HG02840 (cell line): ENCODE data around the gene TMEM150A.
"Not testable (repeated sequence)": the region's sequence is repeated elsewhere in the genome, so short reads cannot be mapped to it uniquely, and the experiment has no call there.

Source experiments
- ATAC-seq: cut with Tn5 transposase; IDR thresholded peaks from one replicate; pipeline ENCODE4 v1.9.1; 2021; ENCODE audit warnings: mild to moderate bottlenecking, moderate library complexity, moderate number of reproducible peaks; ENCODE audit not compliant: unreplicated experiment, low FRiP score

TMEM150A gene

GRCh38 chr2:85595301-85596025 is 7.0 kb downstream of the TMEM150A start, which contains the start of gene RNF181:
Gene RNF181 (plus strand): TSS chr2:85595745. CDS start chr2:85595764, 19 bp downstream.
- ATAC-seq: peak; percentile 98

GRCh38 chr2:85594715-85595300 is 7.7 kb downstream of the TMEM150A start:
- ATAC-seq: no peak

- no peak for ATAC-seq
Observed at GRCh38 chr2:85593023-85593422, 9.5 kb downstream of the TMEM150A start.

GRCh38 chr2:85592299-85592698 is 10.2 kb downstream of the TMEM150A start:
- not testable (repeated sequence) for ATAC-seq

GRCh38 chr2:85591563-85591962 is 10.9 kb downstream of the TMEM150A start:
- no peak for ATAC-seq

GRCh38 chr2:85590950-85591349 is 11.5 kb downstream of the TMEM150A start:
- ATAC-seq: no peak

GRCh38 chr2:85589982-85590791 is 12.3 kb downstream of the TMEM150A start:
- no peak for ATAC-seq

- no peak for ATAC-seq
Observed at GRCh38 chr2:85589181-85589580, 13.3 kb downstream of the TMEM150A start.

- no peak for ATAC-seq
Observed at GRCh38 chr2:85588645-85589044, 13.9 kb downstream of the TMEM150A start.

GRCh38 chr2:85588236-85588635 is 14.3 kb downstream of the TMEM150A start:
- no peak for ATAC-seq

GRCh38 chr2:85585781-85586105 is 16.8 kb downstream of the TMEM150A start:
- ATAC-seq: no peak

GRCh38 chr2:85584857-85585780 is 17.4 kb downstream of the TMEM150A start:
- ATAC-seq: peak; percentile 24

GRCh38 chr2:85584354-85584856 is 18.1 kb downstream of the TMEM150A start, which contains the start of gene VAMP5:
Gene VAMP5 (plus strand): TSS chr2:85584431. CDS start chr2:85584491, 60 bp downstream.
- peak; percentile 49 for ATAC-seq

- no peak for ATAC-seq
Observed at GRCh38 chr2:85583667-85584353, 18.7 kb downstream of the TMEM150A start.

- no peak for ATAC-seq
Observed at GRCh38 chr2:85582492-85582891, 20.0 kb downstream of the TMEM150A start.

GRCh38 chr2:85580206-85580605 is 22.3 kb downstream of the TMEM150A start:
- no peak for ATAC-seq

GRCh38 chr2:85579266-85579935 is 23.1 kb downstream of the TMEM150A start:
- ATAC-seq: no peak

GRCh38 chr2:85578243-85579180 is 24.0 kb downstream of the TMEM150A start:
- no peak for ATAC-seq
